GM12891 (cell line): ENCODE measurements around the gene ARHGAP21.

ENCODE experiments used
- POLR2A ChIP-seq: IDR thresholded peaks from 2 replicates; pipeline ENCODE4 v1.6.1; 2011; ENCODE audit warnings: low read depth, low read length, control low read depth
- POLR2AphosphoS5 ChIP-seq: IDR thresholded peaks from 2 replicates; pipeline ENCODE4 v1.6.1; 2011; ENCODE audit warnings: low read depth, low read length, control low read depth

GRCh38 chr10:24661376-24661775 lies 62.3 kb downstream of the ARHGAP21 start:
- no peak for TF ChIP-seq POLR2AphosphoS5
- no peak for TF ChIP-seq POLR2A
